Heart left ventricle (tissue), 13 donors: ENCODE data around the gene CHERP.

Experiments used
- CTCF ChIP-seq, 12 donors: fragments of 200-600 bp; sonication (generic) in 4 of 12; IDR thresholded peaks; one replicate each; pipeline versions ENCODE4 v1.5.0 to v1.8.0; 2018 to 2022; ENCODE audit warnings: antibody characterized with exemption in 12 of 12, mild to moderate bottlenecking in 5 of 12
- POLR2A ChIP-seq, 2 donors: fragments of 450-650 bp; IDR thresholded peaks; one replicate each; pipeline ENCODE4 v1.6.1; 2017; ENCODE audit warnings: antibody characterized with exemption in 2 of 2, mild to moderate bottlenecking in 2 of 2, moderate library complexity in 2 of 2
- donor health status: ischemic (EF 13 %, LVEDD 7.1; RV severe dilation, severe dysfunction).
- donor health status: DM: no; HTN: yes; CAD: no.
- donor health status: DM: no; HTN: no; CAD: no.
- donor health status: ischemic (EF 25% LVEDD 6.9; RV normal size, moderate dysfunction).
- donor health status: ischemic (EF 25% LVEDD 5.7; RV mildly dilated, moderate dysfunction).
- donor health status: ischemic (EF 35%, LVEDD 5.7; RV mildly dilated, moderate dysfunction).
- donor health status: nonischemic (EF 11% LVEDD 7.7; RV severe dilation, severe dysfunction).
- donor health status: DM: yes; HTN: yes; CAD: no.
- donor health status: PGD.
- donor health status: ischemic (EF 29% LVEDD 5.4; RV normal size, mild dysfunction).
- donor health status: nonischemic (EF 23%, LVEDD 6.1; RV moderate dilation, normal function).

DNA sequence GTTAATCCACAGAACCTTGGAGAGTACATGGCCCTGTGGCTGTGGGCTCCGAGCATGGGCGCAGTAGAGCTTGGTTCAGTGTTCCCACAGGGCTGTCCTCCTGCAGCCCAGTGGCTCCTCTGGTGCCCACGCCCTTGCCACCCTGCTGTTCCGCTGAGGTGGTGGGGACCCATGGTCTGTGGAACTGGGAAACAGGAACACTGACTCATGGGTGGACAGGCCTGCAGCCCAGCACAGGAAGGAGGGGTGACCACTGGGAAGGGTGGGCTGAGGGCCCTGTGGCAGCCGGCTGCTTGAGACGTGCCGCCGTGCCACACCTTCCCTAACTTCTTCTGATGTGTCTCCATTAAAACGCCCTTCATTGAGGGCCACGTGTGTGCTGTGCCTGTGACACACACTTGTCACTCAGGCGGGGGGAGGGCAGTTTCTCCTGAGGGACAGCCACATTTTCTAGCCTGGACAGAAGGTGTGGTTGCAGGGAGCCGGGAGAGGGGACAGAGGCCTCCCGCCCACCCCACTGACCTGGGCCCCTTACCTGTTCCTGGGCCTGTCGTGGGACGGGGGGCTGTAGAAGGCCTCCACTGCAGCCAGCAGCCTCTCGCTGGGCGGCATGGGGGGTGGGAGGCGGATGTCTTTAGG, 21.1 kb downstream of the CHERP start:
- TF ChIP-seq CTCF (IDR thresholded peaks at IDR 0.05) (no peak), POLR2A (IDR thresholded peaks at IDR 0.05) (no peak)
